Activated CD8-positive, alpha-beta memory T cell treated with anti-CD3 and anti-CD28 coated beads, Interleukin-2, amount 50 U/mL, for 24 hours (primary cell): ENCODE measurements around the gene LMO7.

Experiments
- DNase-seq: peaks from one replicate; pipeline ENCODE4 v3.0.0-alpha.2; 2020; ENCODE audit errors: extremely low read depth

Gene LMO7

DNA sequence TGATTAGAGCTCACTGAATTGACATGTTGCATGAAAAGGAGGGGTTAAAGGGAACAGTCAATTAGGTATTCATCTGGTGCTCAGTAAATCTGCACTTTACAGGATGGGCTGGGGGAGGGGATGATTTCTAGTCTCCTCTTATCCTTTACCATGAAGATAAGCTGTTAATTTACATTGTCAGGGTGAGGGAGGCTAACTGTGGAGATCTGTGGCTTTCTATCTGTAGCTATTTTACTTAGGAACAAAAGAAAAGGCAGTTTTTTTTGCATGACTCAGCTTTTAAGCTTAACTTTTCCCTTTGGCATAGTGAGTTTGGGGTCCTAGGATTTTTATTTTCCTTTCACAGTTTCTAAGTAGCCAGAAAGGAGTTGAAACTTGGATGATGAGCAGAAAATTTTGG lies 253.3 kb downstream of the LMO7 start:
- no peak for DNase-seq

DNA sequence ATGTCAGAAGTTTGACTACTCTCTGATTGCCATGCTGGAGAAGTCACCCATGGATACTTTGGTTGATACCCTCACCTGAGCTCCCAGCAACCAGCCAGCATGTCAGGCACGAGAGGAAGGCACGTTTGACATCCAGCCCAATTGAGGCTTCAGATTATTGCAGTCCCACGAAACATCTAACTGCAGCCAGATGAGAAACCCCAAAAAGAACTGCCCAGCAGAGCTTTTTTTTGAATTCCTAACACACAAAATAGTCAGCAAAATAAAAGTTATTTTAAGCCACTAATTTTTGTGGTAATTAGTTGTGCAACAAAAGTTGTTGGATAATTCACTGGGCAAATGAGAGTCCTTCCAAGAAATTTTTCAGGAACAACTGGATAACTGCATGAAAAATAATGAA lies 259.0 kb downstream of the LMO7 start:
- no peak for DNase-seq

DNA sequence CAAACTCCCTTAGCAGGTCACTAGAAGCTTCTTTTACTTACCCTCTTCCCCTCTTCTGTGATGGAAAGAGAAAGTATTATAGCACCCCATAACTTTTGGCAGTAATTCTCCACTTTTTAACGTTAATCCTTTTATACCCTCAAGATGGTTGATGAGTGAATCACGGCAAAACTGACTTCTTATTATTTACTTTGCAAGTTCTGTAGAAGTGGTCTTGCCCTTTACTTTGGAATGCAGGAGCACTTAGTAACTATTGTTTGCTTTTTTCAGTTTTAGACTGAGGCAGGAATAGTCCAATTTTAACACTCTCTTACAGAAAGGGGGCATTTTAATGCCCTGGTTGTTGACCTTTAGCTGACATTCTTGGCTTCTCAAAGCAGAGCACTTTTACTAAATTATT lies 260.1 kb downstream of the LMO7 start:
- DNase-seq: no peak

DNA sequence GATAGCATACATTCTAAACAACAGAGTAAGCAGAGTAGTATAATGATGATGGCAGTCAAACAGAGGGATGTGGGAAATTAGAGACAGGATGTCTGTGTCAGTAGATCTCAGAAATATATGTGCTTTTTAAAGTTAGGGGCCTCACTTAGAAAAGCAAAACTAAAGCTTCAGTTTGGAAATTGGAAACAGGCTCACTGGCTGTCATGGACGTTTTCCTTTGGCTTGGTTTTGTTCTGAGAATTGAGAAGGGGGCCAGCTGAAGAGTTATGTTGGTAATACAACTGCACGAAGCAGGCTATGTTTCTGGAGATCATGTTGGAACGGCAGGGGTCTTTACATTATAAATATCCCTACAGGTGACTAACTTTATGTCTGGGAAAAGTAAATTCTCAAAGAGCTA lies 261.3 kb downstream of the LMO7 start:
- no peak for DNase-seq

DNA sequence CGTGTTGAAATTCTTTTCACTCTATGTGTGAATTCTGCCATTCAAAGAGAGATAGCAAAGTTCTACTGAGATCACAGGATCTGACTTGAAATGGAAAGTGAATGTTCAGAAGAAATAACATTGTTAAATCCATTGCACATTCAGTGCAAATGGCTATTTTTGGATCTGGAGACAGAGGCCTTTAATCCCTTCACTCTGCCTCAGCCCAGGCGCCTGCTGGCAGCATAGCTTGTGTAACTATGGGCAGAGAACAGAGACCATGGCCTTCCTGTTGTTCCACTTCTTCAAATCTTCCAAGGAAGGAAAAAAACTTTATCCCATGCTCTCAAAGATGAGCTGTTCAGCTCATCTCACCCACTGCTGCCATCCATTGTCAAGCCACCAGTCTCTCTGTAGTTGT lies 265.4 kb downstream of the LMO7 start:
- DNase-seq: no peak

DNA sequence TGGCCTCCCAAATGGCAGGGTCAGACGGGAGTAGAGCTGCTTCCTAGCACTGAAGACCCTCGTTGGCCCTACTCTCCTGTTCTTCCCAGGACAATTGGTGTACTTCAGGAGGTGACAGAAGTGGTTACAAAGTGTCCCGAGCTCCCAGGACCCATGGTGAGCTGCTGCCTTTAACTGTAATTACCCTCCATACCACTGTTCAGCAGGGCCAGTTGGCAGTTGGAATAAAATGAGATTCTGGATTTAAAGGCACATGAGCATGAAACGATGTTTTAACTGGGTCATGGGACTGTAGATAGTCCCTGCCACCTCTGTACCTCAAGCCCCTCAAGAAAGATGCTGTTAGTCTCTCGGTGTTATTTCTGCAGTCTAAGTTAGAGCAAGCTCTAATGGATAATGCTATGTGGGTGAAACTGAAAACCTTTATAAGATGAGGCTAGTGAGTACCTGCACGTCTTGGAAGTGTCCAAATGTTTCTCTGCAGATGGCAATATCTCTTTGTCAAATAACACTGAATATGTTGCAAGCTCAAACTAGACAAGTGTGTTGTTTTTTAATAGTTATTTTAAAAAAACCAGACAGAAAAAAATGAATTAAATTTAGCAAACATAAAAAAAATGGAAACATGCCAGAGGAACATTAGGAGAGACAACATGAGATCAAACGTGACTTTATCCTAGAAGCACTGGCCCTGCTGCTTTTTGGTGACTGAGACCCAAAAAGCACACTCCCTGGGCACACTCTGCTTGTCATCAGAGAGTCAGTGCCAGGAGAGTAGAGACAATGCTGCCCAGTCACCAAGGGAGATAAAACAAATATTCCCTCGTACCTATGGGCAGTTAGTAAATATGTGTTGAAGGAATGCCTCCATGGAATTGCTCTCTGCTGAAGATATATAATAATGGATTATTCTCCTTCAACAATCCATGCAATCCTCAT lies 266.3 kb downstream of the LMO7 start:
- DNase-seq: no peak

DNA sequence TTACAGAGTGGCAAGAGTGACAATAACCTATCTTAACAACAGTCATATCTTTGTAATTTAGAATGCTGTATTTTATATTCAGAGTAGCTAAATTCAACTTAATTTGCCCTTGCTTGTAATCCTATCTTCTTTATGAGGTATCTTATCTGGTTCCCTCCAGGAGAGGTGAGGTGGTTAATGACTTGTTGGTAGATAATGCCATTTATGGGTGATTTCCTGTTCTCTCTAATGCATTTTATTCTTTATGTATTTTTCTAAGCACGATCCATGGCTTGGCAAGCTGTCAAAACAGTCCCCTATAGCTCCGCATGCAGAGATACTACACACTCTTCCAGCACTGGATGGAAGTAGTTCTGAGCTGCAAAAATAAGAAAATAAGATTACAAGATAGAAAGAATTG lies 267.9 kb downstream of the LMO7 start:
- no peak for DNase-seq

DNA sequence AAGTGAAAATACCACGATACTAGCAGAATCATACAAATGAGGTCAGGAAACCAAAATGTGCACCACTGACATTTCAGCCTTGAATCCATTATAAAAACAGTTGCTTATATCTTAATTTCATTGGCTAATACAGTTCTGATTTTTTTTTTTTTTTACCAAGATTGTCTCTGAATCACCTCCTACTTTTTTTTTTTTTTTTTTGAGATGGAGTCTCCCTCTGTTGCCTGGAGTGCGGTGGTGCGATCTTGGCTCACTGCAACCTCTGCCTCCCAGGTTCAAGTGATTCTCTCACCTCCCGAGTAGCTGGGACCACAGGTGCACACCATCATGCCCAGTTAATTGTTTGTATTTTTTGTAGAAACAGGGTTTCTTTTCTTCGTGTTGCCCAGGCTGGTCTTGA lies 270.2 kb downstream of the LMO7 start:
- no peak for DNase-seq

DNA sequence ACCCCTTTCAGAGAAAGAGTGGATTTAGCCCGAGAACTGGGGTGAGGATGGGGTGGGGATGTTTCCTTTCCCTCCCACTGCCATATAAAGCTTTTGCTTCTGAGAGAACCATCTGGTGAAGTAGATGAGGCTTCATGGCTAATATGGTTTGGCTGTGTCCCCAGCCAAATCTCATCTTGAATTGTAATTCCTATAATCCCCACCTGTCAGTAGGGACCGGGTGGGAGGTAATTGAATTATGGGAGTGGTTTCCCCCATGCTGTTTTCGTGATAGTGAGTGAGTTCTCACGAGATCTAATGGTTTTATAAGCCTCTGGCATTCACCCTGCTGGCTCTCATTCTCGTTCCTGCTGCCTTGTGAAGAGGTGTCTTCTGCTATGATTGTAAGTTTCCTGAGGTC lies 270.9 kb downstream of the LMO7 start:
- DNase-seq: no peak

DNA sequence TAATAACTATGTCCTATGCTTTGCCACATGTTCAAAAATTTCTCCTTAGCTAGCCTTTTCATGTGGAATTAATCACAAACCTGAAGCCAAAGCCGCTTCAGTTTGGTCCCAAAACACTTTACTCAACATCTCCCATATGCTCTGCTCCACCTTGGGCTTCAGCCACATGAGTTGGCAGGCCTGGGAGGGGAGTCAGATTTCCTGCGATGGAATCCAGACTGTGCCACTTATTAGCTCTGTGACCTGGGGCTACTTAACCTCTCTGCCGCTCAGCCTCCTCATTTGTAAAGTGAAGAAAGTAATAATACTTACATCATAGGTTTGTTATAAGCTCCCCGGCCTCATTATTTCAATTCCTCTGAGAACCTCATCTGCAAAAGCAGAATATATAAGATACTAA lies 272.0 kb downstream of the LMO7 start:
- DNase-seq: no peak
